HepG2 (cell line): ENCODE results near the gene RASA2. TPM values are rescaled to one million over a fixed set of nuclear protein-coding genes. Genes with fewer than 3 reads are reported as not detected.

Experiments
- ATAC-seq: fragments of 200-7000 bp; cut with Tn5 transposase; 3 replicates; pipeline ENCODE4 v1.9.1; 2020; ENCODE audit warnings: mild to moderate bottlenecking, moderate library complexity
- BruUV-seq: library from RNA; stranded (reverse); fragments of 400-500 nt; replicated peaks from 2 replicates; lab custom pipeline; 2021; lab: Mats Ljungman, UMichigan
- CTCF ChIA-PET: fragments of 300-600 bp; formaldehyde crosslinking; extraction: SDS; loops from one replicate; lab custom pipeline; 2021; ENCODE audit warnings: low total read pairs, inconsistent platforms, low intra/inter-chr PET ratio; lab: Yijun Ruan, JAX
- POLR2A ChIA-PET: fragments of 350-600 bp; sonication (Branson Sonifier 250); formaldehyde crosslinking; loops from one replicate; lab custom pipeline; 2020; ENCODE audit warnings: antibody characterized with exemption, inconsistent platforms; lab: Yijun Ruan, JAX
- DNase-seq: peaks from one replicate; pipeline ENCODE4 v3.0.0-alpha.2; 2015; ENCODE audit warnings: low spot score
- FAIRE-seq: peaks from 3 replicates; lab custom pipeline; 2011; peaks lifted over from hg19 to GRCh38; lab: Jason Lieb, UNC
- H2AFZ ChIP-seq: one replicate; pipeline ENCODE4 v1.6.1; 2011; ENCODE audit warnings: low read length, inconsistent platforms
- H3K27ac ChIP-seq: fragments of 300-600 bp; 3 replicates; pipeline ENCODE4 v1.8.0; 2011; ENCODE audit warnings: mixed run types, mild to moderate bottlenecking, mixed read lengths, low read length, inconsistent platforms; ENCODE audit not compliant: insufficient read depth; ENCODE audit errors: extremely low read length
- H3K27me3 ChIP-seq, 2 experiments: fragments of 200-600 bp in 1 of 2; 2 replicates in 1 of 2; 3 replicates in 1 of 2; pipeline versions ENCODE4 v1.6.0 to v1.8.0; 2011; ENCODE audit warnings: low read length in 2 of 2, mild to moderate bottlenecking in 2 of 2, moderate library complexity in 2 of 2, inconsistent platforms in 1 of 2; ENCODE audit not compliant: insufficient read depth in 2 of 2, control insufficient read depth in 1 of 2
- H3K36me3 ChIP-seq, 2 experiments: fragments of 200-600 bp in 1 of 2; replicated peaks in 1 of 2; 2 replicates in 1 of 2; 3 replicates in 1 of 2; pipeline versions ENCODE4 v1.5.1 to v1.8.0; 2011; ENCODE audit warnings: low read length in 2 of 2, inconsistent platforms in 1 of 2; ENCODE audit not compliant: insufficient read depth in 2 of 2, control insufficient read depth in 1 of 2
- H3K4me1 ChIP-seq: 2 replicates; pipeline ENCODE4 v1.5.1; 2012; ENCODE audit warnings: low read length, inconsistent platforms; ENCODE audit not compliant: insufficient read depth
- H3K4me2 ChIP-seq: 2 replicates; pipeline ENCODE4 v1.6.0; 2011; ENCODE audit warnings: low read depth, low read length, inconsistent platforms
- H3K4me3 ChIP-seq, 3 experiments: fragments of 200-600 bp in 1 of 3; sonication (generic), shearing (Covaris generic) in 1 of 3; replicated peaks in 1 of 3; 2 replicates each; pipeline ENCODE4 v1.5.1; 2011 to 2016; ENCODE audit warnings: low read length in 3 of 3, inconsistent platforms in 2 of 3, low read depth in 2 of 3, mild to moderate bottlenecking in 2 of 3, control low read depth in 1 of 3, mixed read lengths in 1 of 3; ENCODE audit not compliant: insufficient read depth in 1 of 3
- H3K79me2 ChIP-seq: one replicate; pipeline ENCODE4 v1.6.1; 2011; ENCODE audit warnings: low read length, inconsistent platforms; ENCODE audit not compliant: insufficient read depth
- H3K9ac ChIP-seq: 2 replicates; pipeline ENCODE4 v1.6.0; 2011; ENCODE audit warnings: mild to moderate bottlenecking, low read depth, low read length, inconsistent platforms; ENCODE audit not compliant: insufficient read depth
- H3K9me3 ChIP-seq: 2 replicates; pipeline ENCODE4 v1.5.1; 2012; ENCODE audit warnings: mild to moderate bottlenecking, low read length
- H4K20me1 ChIP-seq: 2 replicates; pipeline ENCODE4 v1.6.0; 2011; ENCODE audit warnings: inconsistent platforms, mild to moderate bottlenecking, low read length, moderate library complexity; ENCODE audit not compliant: insufficient read depth
- ATF7 ChIP-seq, 2 experiments: fragments of 450-650 bp in 1 of 2; sonication (generic) in 1 of 2; formaldehyde crosslinking in 1 of 2; IDR thresholded peaks; 2 replicates each; pipeline versions ENCODE4 v1.4.0 to v1.6.1; 2016 to 2020; ENCODE audit warnings: antibody characterized with exemption in 1 of 2, mild to moderate bottlenecking in 1 of 2, missing genetic modification reagents in 1 of 2
- CEBPB ChIP-seq: IDR thresholded peaks from 2 replicates; pipeline ENCODE4 v1.6.1; 2011; ENCODE audit warnings: low read depth, low read length, improper control_type of control experiment, borderline replicate concordance
- CENPBD1 ChIP-seq: sonication (generic); formaldehyde crosslinking; IDR thresholded peaks from 2 replicates; pipeline ENCODE4 v1.8.0; 2022; ENCODE audit warnings: missing genetic modification reagents, low read depth, mild to moderate bottlenecking, borderline replicate concordance
- FOXC1 ChIP-seq: sonication (generic); formaldehyde crosslinking; IDR thresholded peaks from 2 replicates; pipeline ENCODE4 v1.8.0; 2022; ENCODE audit warnings: mild to moderate bottlenecking, missing genetic modification reagents, borderline replicate concordance
- HOXD1 ChIP-seq: sonication (generic); formaldehyde crosslinking; IDR thresholded peaks from 2 replicates; pipeline ENCODE4 v1.5.0; 2020; ENCODE audit warnings: missing genetic modification reagents
- MBD4 ChIP-seq: IDR thresholded peaks from 2 replicates; pipeline ENCODE4 v1.6.1; 2012; ENCODE audit warnings: low read length, inconsistent platforms, borderline replicate concordance
- MED8 ChIP-seq: sonication (generic); formaldehyde crosslinking; IDR thresholded peaks from 2 replicates; pipeline ENCODE4 v1.8.1; 2023; ENCODE audit warnings: mild to moderate bottlenecking, missing genetic modification reagents; ENCODE audit not compliant: insufficient replicate concordance
- MXI1 ChIP-seq: IDR thresholded peaks from 3 replicates; pipeline ENCODE4 v1.6.1; 2012; ENCODE audit warnings: low read depth, low read length, inconsistent platforms, borderline replicate concordance
- NFE2L2 ChIP-seq: fragments of 150-350 bp; IDR thresholded peaks from 2 replicates; pipeline ENCODE4 v1.6.1; 2014; ENCODE audit warnings: low read length
- POGZ ChIP-seq: sonication (generic); formaldehyde crosslinking; IDR thresholded peaks from 2 replicates; pipeline ENCODE4 v1.4.0; 2020; ENCODE audit warnings: mild to moderate bottlenecking, missing genetic modification reagents
- SRF ChIP-seq: IDR thresholded peaks from 2 replicates; pipeline ENCODE4 v1.6.1; 2011; ENCODE audit warnings: mild to moderate bottlenecking, low read depth, low read length, moderate library complexity
- ZC3H13 ChIP-seq: sonication (generic); formaldehyde crosslinking; IDR thresholded peaks from 2 replicates; pipeline ENCODE4 v1.8.1; 2023; ENCODE audit warnings: mild to moderate bottlenecking, missing genetic modification reagents, moderate library complexity
- ZFP1 ChIP-seq: IDR thresholded peaks from 2 replicates; pipeline ENCODE4 v1.6.1; 2016
- ZNF496 ChIP-seq: sonication (generic); formaldehyde crosslinking; IDR thresholded peaks from 2 replicates; pipeline ENCODE4 v1.8.1; 2023; ENCODE audit warnings: mild to moderate bottlenecking, moderate library complexity, missing genetic modification reagents; ENCODE audit not compliant: insufficient replicate concordance
- ZNF766 ChIP-seq: sonication (generic); formaldehyde crosslinking; IDR thresholded peaks from 2 replicates; pipeline ENCODE4 v1.5.0; 2020; ENCODE audit warnings: missing genetic modification reagents, borderline replicate concordance
- ZSCAN20 ChIP-seq: sonication (generic); formaldehyde crosslinking; IDR thresholded peaks from 2 replicates; pipeline ENCODE4 v1.4.0; 2020; ENCODE audit warnings: missing genetic modification reagents, mild to moderate bottlenecking, borderline replicate concordance
- WGBS: methylation state at CpG from one replicate; pipeline ENCODE4 v1.1.6; 2017; ENCODE audit warnings: low lambda C conversion rate; 5-methylcytosine and 5-hydroxymethylcytosine counted together
- in situ Hi-C: cut with HindIII; loops from 2 replicates; pipeline ENCODE4 v1.10.0; 2017; ENCODE audit warnings: low pct_unique_long_range_greater_than_20kb; ENCODE audit not compliant: extremely low pct_ligation_motif_present
- intact Hi-C: fragments of 100-400 bp; cut with micrococcal nuclease; formaldehyde crosslinking; loops from one replicate; pipeline ENCODE4 v1.10.0; 2022; ENCODE audit not compliant: unreplicated experiment
- polyA plus RNA-seq, 8 experiments: library from polyadenylated mRNA; depleted of rRNA in 3 of 8; stranded (reverse) in 7 of 8; unstranded in 1 of 8; fragments of >200 nt; fragmentation: Illumina TruSeq in 4 of 8; extraction: Trizol in 4 of 8; gene quantifications; 2 replicates each; pipeline versions ENCODE4 v1.2.1 to v1.2.3, GENCODE V29; 2011 to 2016; ENCODE audit warnings: low read depth in 4 of 8, missing spikeins in 1 of 8, mixed read lengths in 1 of 8; ENCODE audit not compliant: insufficient read depth in 1 of 8
- total RNA-seq, 5 experiments: library from RNA; depleted of rRNA; stranded (reverse); fragments of >200 nt; fragmentation: Illumina TruSeq; extraction: Trizol; gene quantifications; 2 replicates each; pipeline ENCODE4 v1.2.3, GENCODE V29; 2016; ENCODE audit warnings: low read depth in 1 of 5

Gene RASA2
- total and polyA plus RNA-seq, 2 of the 13 experiments (the other 11 are each of a cell fraction or from before 2014, with no cell fraction given): 5.4 to 8.5 TPM

GRCh38 chr3:141655801-141656200, 169.0 kb downstream of the RASA2 start:
- TF ChIP-seq FOXC1 (CRISPR knock-in tag) (no peak), SRF (no peak), POGZ (CRISPR knock-in tag) (no peak), MXI1 (no peak), ZNF496 (CRISPR knock-in tag) (no peak), ZSCAN20 (no peak), HOXD1 (CRISPR knock-in tag) (no peak)
- H3K79me2 ChIP-seq: no peaks in the 10 kb centered on the region
- no peak for ATAC-seq
- ChIA-PET CTCF (no interaction called here), POLR2A (no interaction called here)
- WGBS: 60% methylated on average over 4 of the region's 4 CpGs
- no peak overlapping the region for H3K9ac ChIP-seq
- in situ Hi-C loops (no loop called here), intact Hi-C loops (no loop called here)
- no peak overlapping the region for H3K4me3 ChIP-seq
- DNase-seq: no peak
- BruUV-seq: no TSS peak
- H3K36me3 ChIP-seq: no peaks in the 10 kb centered on the region
- H3K4me2 ChIP-seq: no peak overlapping the region
- H3K9me3 ChIP-seq: no peaks in the 10 kb centered on the region
- H2AFZ ChIP-seq: no peak overlapping the region
- H3K27ac ChIP-seq: no peak overlapping the region
- no peaks in the 10 kb centered on the region for H4K20me1 ChIP-seq
- FAIRE-seq: no peak
- peaks cover 25% of the 10 kb centered on the region for H3K4me1 ChIP-seq
- H3K27me3 ChIP-seq: peaks cover 3 to 35% of the 10 kb centered on the region in 2 experiments

DNA sequence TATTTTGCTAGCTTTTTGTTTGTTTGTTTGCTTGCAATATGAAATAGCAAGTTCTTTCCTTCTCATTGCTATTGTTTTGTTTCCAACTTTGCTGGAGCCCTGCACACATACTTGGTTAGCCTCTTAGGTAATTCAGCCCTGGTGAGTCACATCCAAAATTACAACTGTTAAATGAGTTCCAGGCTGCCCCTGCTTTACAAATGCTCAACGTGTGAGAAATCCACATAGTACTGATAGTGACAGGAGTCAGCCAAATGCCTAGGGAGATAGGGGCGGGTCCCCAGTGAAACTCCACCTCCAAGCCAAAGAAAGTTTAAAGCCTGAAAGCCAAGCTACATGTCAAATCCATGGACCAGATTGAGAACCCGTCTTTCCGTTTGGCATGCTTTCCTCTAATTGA, 169.9 kb downstream of the RASA2 start:
- DNase-seq: no peak
- H3K27me3 ChIP-seq: peaks cover 3 to 35% of the 10 kb centered on the region in 2 experiments
- intact Hi-C loops (no loop called here), in situ Hi-C loops (no loop called here)
- no TSS peak for BruUV-seq
- CTCF ChIA-PET: no interaction called here
- 38% methylated on average over 4 of the region's 4 CpGs for WGBS
- no peak overlapping the region for H2AFZ ChIP-seq
- H3K9ac ChIP-seq: no peak overlapping the region
- H4K20me1 ChIP-seq: no peaks in the 10 kb centered on the region
- no peak for FAIRE-seq
- no peaks in the 10 kb centered on the region for H3K36me3 ChIP-seq
- POLR2A ChIA-PET: no interaction called here
- no peak overlapping the region for H3K4me3 ChIP-seq
- no peak overlapping the region for H3K4me2 ChIP-seq
- no peaks in the 10 kb centered on the region for H3K79me2 ChIP-seq
- H3K27ac ChIP-seq: no peak overlapping the region
- peaks cover 33% of the 10 kb centered on the region for H3K4me1 ChIP-seq
- H3K9me3 ChIP-seq: no peaks in the 10 kb centered on the region
- ATAC-seq: no peak
- no peak for TF ChIP-seq ATF7 (IDR thresholded peaks at IDR 0.05)
- no peak for TF ChIP-seq ATF7 (CRISPR knock-in tag; IDR thresholded peaks at IDR 0.05)
- no peak for TF ChIP-seq NFE2L2
- TF ChIP-seq CEBPB: no peak
- no peak for TF ChIP-seq CENPBD1
- TF ChIP-seq ZFP1 (CRISPR knock-in tag): no peak
- no peak for TF ChIP-seq MBD4
- no peak for TF ChIP-seq ZNF766 (CRISPR knock-in tag)
- no peak for TF ChIP-seq MED8
- no peak for TF ChIP-seq ZC3H13
